Measurements from ENCODE around the gene EFNA1.
"Not testable (repeated sequence)": the region's sequence is repeated elsewhere in the genome, so short reads cannot be mapped to it uniquely, and the experiment has no call there.

EFNA1 gene

GRCh38 chr1:155125511-155125945 is 2.1 kb upstream of the EFNA1 start:
- no peak for DNase-seq

GRCh38 chr1:155125946-155126555 is 1.6 kb upstream of the EFNA1 start:
- no peak for DNase-seq

- no peak for DNase-seq
Measured at GRCh38 chr1:155126556-155127104, 1.0 kb upstream of the EFNA1 start.

GRCh38 chr1:155127967-155128754 is 485 bp downstream of the EFNA1 start:
- no peak for DNase-seq

GRCh38 chr1:155128755-155129473 is 1.2 kb downstream of the EFNA1 start:
- DNase-seq = no peak

GRCh38 chr1:155130272-155131006 is 2.8 kb downstream of the EFNA1 start:
- DNase-seq = no peak

- DNase-seq = no peak
Measured at GRCh38 chr1:155131285-155131684, 3.6 kb downstream of the EFNA1 start.

- no peak for DNase-seq
Measured at GRCh38 chr1:155131856-155132255, 4.2 kb downstream of the EFNA1 start.

GRCh38 chr1:155133799-155134281 is 6.2 kb downstream of the EFNA1 start:
- DNase-seq = no peak

GRCh38 chr1:155134322-155134721 is 6.6 kb downstream of the EFNA1 start:
- no peak for DNase-seq

- DNase-seq = peak; percentile 89 to 92
Measured at GRCh38 chr1:155134880-155135414, 7.3 kb downstream of the EFNA1 start.

GRCh38 chr1:155135415-155136028 is 7.8 kb downstream of the EFNA1 start, which contains the start of gene SLC50A1:
SLC50A1 (plus strand) TSS chr1:155135852; CDS start chr1:155135912, 60 bp downstream.
- DNase-seq = peak; percentile 54 to 79

GRCh38 chr1:155136748-155137147 is 9.1 kb downstream of the EFNA1 start:
- DNase-seq = no peak

- DNase-seq = no peak
Measured at GRCh38 chr1:155137154-155137949, 9.7 kb downstream of the EFNA1 start.

- DNase-seq = peak; percentile 13 to 49
Measured at GRCh38 chr1:155139895-155140629, 12.4 kb downstream of the EFNA1 start, which contains the start of gene DPM3. DPM3 (minus strand) TSS chr1:155140531; CDS start chr1:155140240, 291 bp downstream.

GRCh38 chr1:155140630-155140953 is 12.9 kb downstream of the EFNA1 start:
- DNase-seq = no peak

GRCh38 chr1:155141749-155142148 is 14.1 kb downstream of the EFNA1 start:
- DNase-seq = no peak

- no peak for DNase-seq
Measured at GRCh38 chr1:155145491-155145890, 17.8 kb downstream of the EFNA1 start.

GRCh38 chr1:155155996-155156643 is 28.4 kb downstream of the EFNA1 start:
- not testable (repeated sequence) for DNase-seq

GRCh38 chr1:155158991-155159390 is 31.3 kb downstream of the EFNA1 start:
- DNase-seq = no peak
